Measurements from ENCODE around the gene TAGLN3.

TAGLN3 gene

GRCh38 chr3:112042842-112043280, 44.1 kb downstream of the TAGLN3 start:
- DNase-seq (ENCODE audit: insufficient read length, low spot score) (no peak), FAIRE-seq (no peak)

- DNase-seq (ENCODE audit: insufficient read length, low spot score) (peak; percentile 32), FAIRE-seq (peak; percentile 91)
These were observed 45.0 kb downstream of the TAGLN3 start for GRCh38 chr3:112043621-112044201.

- FAIRE-seq, result no peak
- no peak for DNase-seq (ENCODE audit: insufficient read length, low spot score)
These were observed 47.9 kb downstream of the TAGLN3 start for GRCh38 chr3:112046599-112046998.

- DNase-seq (ENCODE audit: insufficient read length, low spot score) (no peak), FAIRE-seq (no peak)
These were observed 48.5 kb downstream of the TAGLN3 start for GRCh38 chr3:112047264-112047663.

- FAIRE-seq, result no peak
- no peak for DNase-seq (ENCODE audit: insufficient read length, low spot score)
These were observed 50.2 kb downstream of the TAGLN3 start for GRCh38 chr3:112048911-112049310.

- FAIRE-seq (no peak), DNase-seq (ENCODE audit: insufficient read length, low spot score) (no peak)
These were observed 54.5 kb downstream of the TAGLN3 start for GRCh38 chr3:112053229-112053628.

- DNase-seq (ENCODE audit: insufficient read length, low spot score) (no peak), FAIRE-seq (no peak)
These were observed 57.8 kb downstream of the TAGLN3 start for GRCh38 chr3:112056451-112056929.

- FAIRE-seq (no peak), DNase-seq (ENCODE audit: insufficient read length, low spot score) (no peak)
These were observed 60.8 kb downstream of the TAGLN3 start for GRCh38 chr3:112059497-112059896.

- FAIRE-seq (no peak), DNase-seq (ENCODE audit: insufficient read length, low spot score) (no peak)
These were observed 62.4 kb downstream of the TAGLN3 start for GRCh38 chr3:112061152-112061551.

Data from GM19239 (cell line).